ENCODE results near the gene LRP1B.

DNA sequence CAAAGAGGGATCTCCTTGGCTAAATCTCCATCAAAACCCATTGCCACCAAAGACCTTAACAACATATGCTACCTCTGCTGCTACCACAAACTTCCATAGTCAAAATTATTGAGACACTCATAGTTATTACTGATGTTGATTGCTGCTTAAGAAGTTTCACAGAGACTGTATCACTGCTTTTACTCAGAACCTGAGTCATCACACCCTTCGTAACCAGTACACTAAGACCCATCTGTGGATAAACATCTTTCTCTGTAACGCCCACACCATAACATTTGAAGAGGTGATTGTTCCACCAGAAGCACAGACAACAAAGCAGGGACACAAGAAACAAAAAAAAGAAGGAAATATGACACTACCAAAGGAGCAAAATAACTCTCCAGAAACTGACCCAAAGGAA, 1563.1 kb downstream of the LRP1B start:
- no peak for TF ChIP-seq POLR2A (IDR thresholded peaks at IDR 0.05)
- TF ChIP-seq CTCF (IDR thresholded peaks at IDR 0.05): no peak

Data from Peyer's patch (tissue), 4 donors.